SJSA1 (cell line): ENCODE measurements around the gene KLK13. TPM values are rescaled to one million over a fixed set of nuclear protein-coding genes. Genes with fewer than 3 reads are reported as not detected.

Experiments used
- DNase-seq, 2 experiments: peaks; one replicate each; pipeline ENCODE4 v3.0.0-alpha.2; 2015 to 2020; ENCODE audit warnings: low spot score in 2 of 2, low read depth in 1 of 2
- H3K27ac ChIP-seq: fragments of 250-450 bp; sonication (Bioruptor Pico); 2 replicates; pipeline ENCODE4 v1.5.1; 2020; ENCODE audit warnings: mild to moderate bottlenecking, moderate library complexity
- H3K27me3 ChIP-seq: fragments of 250-450 bp; sonication (Bioruptor Pico); replicated peaks from 2 replicates; pipeline ENCODE4 v1.5.1; 2020; ENCODE audit warnings: mild to moderate bottlenecking, moderate library complexity
- H3K36me3 ChIP-seq: fragments of 250-450 bp; sonication (Bioruptor Pico); 2 replicates; pipeline ENCODE4 v1.5.1; 2020; ENCODE audit warnings: mild to moderate bottlenecking
- H3K4me1 ChIP-seq: fragments of 250-450 bp; sonication (Bioruptor Pico); replicated peaks from 2 replicates; pipeline ENCODE4 v1.6.1; 2021; ENCODE audit warnings: mild to moderate bottlenecking
- H3K4me3 ChIP-seq: fragments of 250-450 bp; sonication (Bioruptor Pico); 2 replicates; pipeline ENCODE4 v1.5.1; 2020; ENCODE audit warnings: mild to moderate bottlenecking
- H3K9me3 ChIP-seq: fragments of 250-450 bp; sonication (Bioruptor Pico); replicated peaks from 2 replicates; pipeline ENCODE4 v1.5.1; 2020; ENCODE audit warnings: mild to moderate bottlenecking
- total RNA-seq: library from RNA; depleted of rRNA; stranded (reverse); fragments of >200 nt; shearing (Covaris generic); gene quantifications from 2 replicates; pipeline ENCODE4 v1.2.3, GENCODE V29; 2014

KLK13 gene
- total RNA-seq, 1 experiment from 2014 or later: not detected

- no peak overlapping the region for H3K4me3 ChIP-seq
- no peaks in the 10 kb centered on the region for H3K36me3 ChIP-seq
- no peak overlapping the region for H3K27ac ChIP-seq
- no peaks in the 10 kb centered on the region for H3K4me1 ChIP-seq
- DNase-seq: no peak
- H3K27me3 ChIP-seq: peaks cover 18% of the 10 kb centered on the region
- no peaks in the 10 kb centered on the region for H3K9me3 ChIP-seq
Measured at GRCh38 chr19:51029718-51030117, 35.2 kb downstream of the KLK13 start.

GRCh38 chr19:51027873-51028272 is 37.0 kb downstream of the KLK13 start:
- H3K4me3 ChIP-seq: no peak overlapping the region
- H3K9me3 ChIP-seq: no peaks in the 10 kb centered on the region
- peaks cover 18% of the 10 kb centered on the region for H3K27me3 ChIP-seq
- H3K36me3 ChIP-seq: no peaks in the 10 kb centered on the region
- no peaks in the 10 kb centered on the region for H3K4me1 ChIP-seq
- no peak overlapping the region for H3K27ac ChIP-seq
- no peak for DNase-seq

GRCh38 chr19:51027126-51027806 is 37.6 kb downstream of the KLK13 start:
- no peak overlapping the region for H3K27ac ChIP-seq
- no peak for DNase-seq
- no peaks in the 10 kb centered on the region for H3K9me3 ChIP-seq
- H3K27me3 ChIP-seq: peaks cover 18% of the 10 kb centered on the region
- no peaks in the 10 kb centered on the region for H3K36me3 ChIP-seq
- H3K4me1 ChIP-seq: no peaks in the 10 kb centered on the region
- H3K4me3 ChIP-seq: no peak overlapping the region

- no peak within 1 kb of the TSS for H3K27ac ChIP-seq
- peaks cover 18% of the 10 kb centered on the region for H3K27me3 ChIP-seq
- no peaks in the 10 kb centered on the region for H3K9me3 ChIP-seq
- no peak for DNase-seq
- H3K36me3 ChIP-seq: no peaks in the 10 kb centered on the region
- H3K4me1 ChIP-seq: no peaks in the 10 kb centered on the region
- no peak within 1 kb of the TSS for H3K4me3 ChIP-seq
Measured at GRCh38 chr19:51026554-51026831, 38.4 kb downstream of the KLK13 start, which contains the start of gene KLK11. Gene KLK11, minus strand, starts transcription at chr19:51026616. Its CDS starts 985 bp downstream, at chr19:51025631.

GRCh38 chr19:51025809-51026553 is 38.9 kb downstream of the KLK13 start:
- Histone ChIP-seq H3K4me1 (no peaks in the 10 kb centered on the region), H3K36me3 (no peaks in the 10 kb centered on the region), H3K4me3 (no peak overlapping the region), H3K27ac (no peak overlapping the region), H3K27me3 (peaks cover 23% of the 10 kb centered on the region), H3K9me3 (no peaks in the 10 kb centered on the region)
- DNase-seq: no peak

GRCh38 chr19:51025401-51025800 is 39.5 kb downstream of the KLK13 start:
- no peaks in the 10 kb centered on the region for H3K4me1 ChIP-seq
- H3K9me3 ChIP-seq: no peaks in the 10 kb centered on the region
- H3K27ac ChIP-seq: no peak overlapping the region
- DNase-seq: no peak
- H3K36me3 ChIP-seq: no peaks in the 10 kb centered on the region
- H3K27me3 ChIP-seq: peaks cover 29% of the 10 kb centered on the region
- no peak overlapping the region for H3K4me3 ChIP-seq

GRCh38 chr19:51024924-51025323 is 40.0 kb downstream of the KLK13 start:
- Histone ChIP-seq H3K4me3 (no peak overlapping the region), H3K27me3 (peaks cover 31% of the 10 kb centered on the region), H3K9me3 (no peaks in the 10 kb centered on the region), H3K4me1 (no peaks in the 10 kb centered on the region), H3K36me3 (no peaks in the 10 kb centered on the region), H3K27ac (no peak overlapping the region)
- no peak for DNase-seq

GRCh38 chr19:51023946-51024345 is 40.9 kb downstream of the KLK13 start:
- Histone ChIP-seq H3K27ac (no peak overlapping the region), H3K9me3 (no peaks in the 10 kb centered on the region), H3K27me3 (peaks cover 39% of the 10 kb centered on the region), H3K36me3 (no peaks in the 10 kb centered on the region), H3K4me3 (no peak overlapping the region), H3K4me1 (no peaks in the 10 kb centered on the region)
- DNase-seq: no peak

- no peaks in the 10 kb centered on the region for H3K9me3 ChIP-seq
- H3K4me1 ChIP-seq: no peaks in the 10 kb centered on the region
- peaks cover 41% of the 10 kb centered on the region for H3K27me3 ChIP-seq
- H3K36me3 ChIP-seq: no peaks in the 10 kb centered on the region
- no peak for DNase-seq
- no peak overlapping the region for H3K4me3 ChIP-seq
- no peak overlapping the region for H3K27ac ChIP-seq
Measured at GRCh38 chr19:51022526-51022925, 42.4 kb downstream of the KLK13 start.

- Histone ChIP-seq H3K36me3 (no peaks in the 10 kb centered on the region), H3K4me3 (no peak overlapping the region), H3K27ac (no peak overlapping the region), H3K9me3 (0 out of 2 replicates have a peak, but pooled peaks cover 2% of the 10 kb centered on the region), H3K27me3 (peaks cover 48% of the 10 kb centered on the region), H3K4me1 (peaks cover 5% of the 10 kb centered on the region; the same call in 1 of the 2 replicates)
- DNase-seq: peak in 1 of 2 experiments; percentile 15
Measured at GRCh38 chr19:51020988-51021651, 43.8 kb downstream of the KLK13 start.

GRCh38 chr19:51019544-51019925 is 45.4 kb downstream of the KLK13 start, which contains the start of gene KLK10:
Gene KLK10, minus strand, starts transcription at chr19:51019709. Its CDS starts 579 bp downstream, at chr19:51019130.
- Histone ChIP-seq H3K4me3 (no peak within 1 kb of the TSS), H3K27me3 (peaks cover 41% of the 10 kb centered on the region)
- no peak for DNase-seq

GRCh38 chr19:51018745-51019543 is 45.9 kb downstream of the KLK13 start:
- Histone ChIP-seq H3K4me1 (peaks cover 5% of the 10 kb centered on the region; the same call in 1 of the 2 replicates), H3K4me3 (no peak overlapping the region), H3K27ac (no peak overlapping the region), H3K9me3 (0 out of 2 replicates have a peak, but pooled peaks cover 2% of the 10 kb centered on the region), H3K27me3 (peaks cover 41% of the 10 kb centered on the region), H3K36me3 (no peaks in the 10 kb centered on the region)
- DNase-seq: no peak

More at GRCh38 chr19:51019544-51019925, 45.4 kb downstream of the KLK13 start, which contains the start of gene KLK10:
- H3K36me3 ChIP-seq: no peaks in the 10 kb centered on the region
- H3K9me3 ChIP-seq: 0 out of 2 replicates have a peak, but pooled peaks cover 2% of the 10 kb centered on the region
- peaks cover 5% of the 10 kb centered on the region; the same call in 1 of the 2 replicates for H3K4me1 ChIP-seq
- H3K27ac ChIP-seq: no peak within 1 kb of the TSS
